ENCODE data around the gene SLC44A5.

SLC44A5 gene

GRCh38 chr1:75589637-75590036, 21.3 kb downstream of the SLC44A5 start:
- DNase-seq (ENCODE audit: low read depth in 1 of 2, low spot score in 1 of 2): no peak

DNA sequence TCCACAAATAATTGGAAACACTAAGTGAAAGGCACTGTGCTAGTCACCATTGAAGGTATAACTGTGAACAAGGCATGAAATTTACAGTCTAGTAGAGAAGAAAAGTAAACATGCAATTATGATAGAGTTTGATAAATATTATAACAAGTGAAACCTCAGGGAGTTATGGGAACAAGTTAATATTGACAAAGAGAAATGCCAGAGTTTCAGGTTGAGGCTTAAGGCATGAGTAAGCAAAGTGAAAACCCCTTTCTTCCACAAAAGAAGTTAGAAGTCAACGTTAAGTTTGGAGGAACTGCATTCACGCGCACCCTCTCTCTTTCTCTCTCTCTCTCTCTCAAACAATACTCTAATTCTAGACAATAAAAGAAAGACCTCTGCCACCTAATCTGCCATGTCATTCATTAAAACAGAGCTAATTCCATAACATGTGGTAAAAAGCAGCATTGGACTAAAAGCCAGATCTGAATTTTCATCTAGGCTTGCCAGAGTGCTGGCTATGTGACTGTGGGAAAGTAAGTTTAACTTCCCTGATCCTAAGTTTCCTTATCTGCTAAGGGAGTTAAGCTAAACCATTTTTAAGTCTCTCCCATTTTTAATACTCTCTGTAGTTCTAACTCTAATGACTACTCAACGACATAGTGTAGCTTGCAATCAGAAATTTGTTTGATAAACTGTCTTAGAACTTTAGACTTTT, 22.0 kb downstream of the SLC44A5 start:
- DNase-seq (ENCODE audit: low read depth in 1 of 2, low spot score in 1 of 2): no peak

DNA sequence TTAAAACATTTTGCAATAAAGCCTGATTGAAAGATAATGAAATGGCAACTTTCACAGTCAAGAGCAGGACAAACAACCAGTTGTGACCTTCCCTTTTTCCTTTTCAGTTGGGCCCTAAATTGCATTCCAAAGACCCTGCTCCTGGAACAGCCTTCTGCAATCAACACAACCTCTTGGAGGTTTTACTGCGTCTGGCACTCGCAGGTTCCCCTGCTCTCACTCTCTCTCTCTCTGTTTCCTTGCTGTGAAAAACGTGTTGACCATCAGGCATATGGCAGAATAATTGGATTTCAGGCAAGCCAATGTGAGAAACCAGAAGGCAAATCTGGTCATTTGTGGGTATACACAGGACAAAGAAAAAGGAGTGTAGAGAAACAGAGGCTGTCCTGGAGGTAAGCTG, 23.2 kb downstream of the SLC44A5 start:
- no peak for DNase-seq (ENCODE audit: low read depth in 1 of 2, low spot score in 1 of 2)

DNA sequence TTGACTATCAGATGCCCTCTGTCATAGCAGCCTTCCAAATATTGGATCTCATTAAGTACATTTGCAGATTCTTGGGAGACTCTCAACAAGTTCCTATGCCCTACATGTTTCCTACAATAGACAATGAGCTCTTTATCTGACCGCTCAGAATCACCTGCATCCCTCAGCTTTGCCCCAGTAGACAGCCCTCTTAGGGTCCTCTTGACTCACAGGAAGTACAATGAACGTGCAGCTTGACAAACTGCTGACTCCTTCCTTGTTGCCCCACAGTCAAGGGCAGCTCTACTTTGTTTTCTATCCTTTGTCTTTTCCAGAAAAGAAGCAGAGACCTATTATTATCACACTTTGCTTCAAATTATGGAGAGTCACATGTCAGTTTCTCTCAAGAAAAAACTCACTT, 27.6 kb downstream of the SLC44A5 start:
- DNase-seq (ENCODE audit: low read depth in 1 of 2, low spot score in 1 of 2): no peak

DNA sequence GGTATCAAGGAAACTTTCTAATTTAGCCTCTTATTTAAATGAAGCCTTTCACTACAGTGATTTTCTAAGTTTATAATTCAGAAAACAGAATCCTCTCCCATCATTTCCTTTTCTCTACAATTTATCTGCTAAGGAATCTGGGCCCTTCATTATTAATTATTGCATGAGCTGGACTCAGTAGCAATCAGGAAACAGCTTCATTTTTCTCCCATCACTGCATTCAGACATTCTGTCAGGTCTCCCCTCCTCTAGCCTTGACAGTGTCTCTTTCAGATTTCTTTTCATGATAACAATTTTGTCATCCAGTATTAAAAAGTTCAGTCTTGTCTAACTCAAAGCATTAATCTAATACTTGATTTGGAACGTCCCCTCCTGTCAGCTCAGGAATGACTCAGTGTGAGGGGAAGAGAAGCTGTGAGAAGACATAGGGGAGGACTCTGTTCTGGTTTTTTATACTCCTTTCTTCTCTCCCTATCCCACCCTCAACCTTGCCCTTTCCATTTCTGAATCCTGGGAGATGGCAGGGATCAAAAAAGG, 28.1 kb downstream of the SLC44A5 start:
- no peak for DNase-seq (ENCODE audit: low read depth in 1 of 2, low spot score in 1 of 2)

GRCh38 chr1:75579046-75579445, 31.9 kb downstream of the SLC44A5 start:
- no peak for DNase-seq (ENCODE audit: low read depth in 1 of 2, low spot score in 1 of 2)

- no peak for DNase-seq (ENCODE audit: low read depth in 1 of 2, low spot score in 1 of 2)
Observed at GRCh38 chr1:75575837-75576236, 35.1 kb downstream of the SLC44A5 start.

- DNase-seq (ENCODE audit: low read depth in 1 of 2, low spot score in 1 of 2): no peak
Observed at GRCh38 chr1:75567191-75567590, 43.7 kb downstream of the SLC44A5 start.

- DNase-seq (ENCODE audit: low read depth in 1 of 2, low spot score in 1 of 2): no peak
Observed at GRCh38 chr1:75559800-75560199, 51.1 kb downstream of the SLC44A5 start.

DNA sequence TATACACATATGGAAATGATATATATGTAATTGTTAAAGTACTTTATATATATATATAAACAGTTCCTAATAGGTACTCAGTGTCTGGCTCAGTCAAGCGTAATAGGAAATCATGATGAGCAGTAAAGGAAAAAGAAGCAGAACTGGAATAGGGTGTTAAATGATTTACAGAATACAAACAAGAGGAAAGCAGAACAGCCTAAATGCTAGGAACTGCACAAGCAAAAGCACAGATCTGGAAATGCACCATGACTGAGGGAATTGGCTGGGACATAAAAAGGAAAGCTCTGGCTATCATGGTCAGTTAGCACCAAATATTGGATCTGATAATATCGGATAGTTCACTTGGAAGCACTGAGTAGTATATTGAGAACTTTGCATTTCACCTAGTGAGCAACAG, 51.8 kb downstream of the SLC44A5 start:
- no peak for DNase-seq (ENCODE audit: low read depth in 1 of 2, low spot score in 1 of 2)

GRCh38 chr1:75554870-75555269, 56.0 kb downstream of the SLC44A5 start:
- no peak for DNase-seq (ENCODE audit: low read depth in 1 of 2, low spot score in 1 of 2)

DNA sequence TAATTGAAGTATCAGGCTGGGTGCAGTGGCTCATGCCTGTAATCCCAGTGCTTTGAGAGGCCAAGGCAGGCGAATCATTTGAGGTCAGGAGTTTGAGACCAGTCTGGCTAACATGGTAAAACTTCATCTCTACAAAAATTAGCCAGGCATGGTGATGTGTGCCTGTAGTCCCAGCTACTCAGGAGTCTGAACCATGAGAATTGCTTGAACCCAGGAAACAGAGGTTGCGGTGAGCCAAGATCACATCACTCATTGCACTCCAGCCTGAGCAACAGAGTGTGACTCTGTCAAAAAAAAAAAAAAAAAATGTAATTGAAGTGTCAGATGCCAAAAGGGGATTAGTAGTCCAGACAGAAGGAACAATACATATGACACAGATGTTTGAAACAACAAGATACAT, 56.7 kb downstream of the SLC44A5 start:
- DNase-seq (ENCODE audit: low read depth in 1 of 2, low spot score in 1 of 2): no peak

- DNase-seq (ENCODE audit: low read depth in 1 of 2, low spot score in 1 of 2): no peak
Observed at GRCh38 chr1:75550559-75550958, 60.4 kb downstream of the SLC44A5 start.

GRCh38 chr1:75548721-75549480, 62.0 kb downstream of the SLC44A5 start:
- no peak for DNase-seq (ENCODE audit: low read depth in 1 of 2, low spot score in 1 of 2)

DNA sequence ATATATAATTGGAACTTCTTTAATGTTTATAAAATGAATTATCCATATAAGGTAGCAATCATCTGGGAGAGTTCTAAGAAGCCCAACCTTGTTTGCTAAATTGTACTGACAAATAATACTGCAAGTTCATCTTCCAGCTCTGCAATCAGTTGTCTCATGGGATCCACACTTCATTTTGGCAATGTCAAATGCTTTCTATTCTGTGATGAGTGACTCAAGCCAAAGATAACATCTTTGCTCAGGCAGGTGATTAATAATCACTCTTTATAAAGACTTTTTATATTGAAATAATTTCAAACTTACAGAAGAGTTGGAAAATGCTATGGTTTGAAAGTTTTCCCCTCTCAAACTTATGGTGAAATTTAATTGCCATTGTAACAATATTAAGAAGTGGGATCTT, 67.2 kb downstream of the SLC44A5 start:
- DNase-seq (ENCODE audit: low read depth in 1 of 2, low spot score in 1 of 2): no peak

GRCh38 chr1:75542818-75543570, 67.9 kb downstream of the SLC44A5 start:
- DNase-seq (ENCODE audit: low read depth in 1 of 2, low spot score in 1 of 2): no peak

DNA sequence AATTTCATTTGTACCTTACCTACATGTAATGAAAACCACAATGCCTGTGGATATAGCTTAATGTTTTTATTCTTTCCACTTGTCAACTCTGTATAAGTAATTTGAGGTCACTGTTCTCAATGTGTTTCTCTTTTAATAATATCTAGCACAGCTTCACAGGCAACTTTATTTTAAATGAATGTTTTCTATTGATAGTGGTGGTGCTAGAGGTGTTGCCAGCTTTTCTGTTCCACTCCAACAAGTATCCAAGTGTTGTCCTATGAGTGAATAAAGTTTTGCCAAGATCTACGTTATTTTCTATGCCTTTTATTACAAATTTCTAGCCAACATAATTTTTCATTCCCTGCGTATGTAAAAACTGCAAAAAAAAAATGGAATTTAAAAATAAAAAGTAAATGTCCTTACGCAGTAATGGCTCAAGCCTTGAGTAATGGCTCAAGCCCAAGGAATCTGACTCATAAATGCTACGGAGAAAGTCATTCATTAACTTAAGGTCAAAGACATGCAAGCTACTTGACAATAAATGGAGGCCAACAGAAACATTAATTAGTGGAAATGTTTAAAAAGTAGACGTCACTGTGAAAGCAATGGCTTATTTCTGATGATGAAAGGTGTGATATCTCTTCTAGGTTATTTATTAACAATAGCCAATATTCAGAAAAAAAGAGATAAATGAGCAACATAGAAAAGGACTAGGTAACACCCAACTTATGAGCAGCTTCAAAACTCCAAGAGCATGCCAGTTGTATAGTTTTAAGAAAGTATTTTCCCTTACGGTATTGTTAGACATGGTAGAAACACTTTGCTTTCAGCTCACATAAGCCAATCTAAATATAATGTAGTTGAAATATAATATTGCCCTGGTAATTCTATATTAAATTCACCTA, 71.4 kb downstream of the SLC44A5 start:
- DNase-seq (ENCODE audit: low read depth in 1 of 2, low spot score in 1 of 2): no peak

DNA sequence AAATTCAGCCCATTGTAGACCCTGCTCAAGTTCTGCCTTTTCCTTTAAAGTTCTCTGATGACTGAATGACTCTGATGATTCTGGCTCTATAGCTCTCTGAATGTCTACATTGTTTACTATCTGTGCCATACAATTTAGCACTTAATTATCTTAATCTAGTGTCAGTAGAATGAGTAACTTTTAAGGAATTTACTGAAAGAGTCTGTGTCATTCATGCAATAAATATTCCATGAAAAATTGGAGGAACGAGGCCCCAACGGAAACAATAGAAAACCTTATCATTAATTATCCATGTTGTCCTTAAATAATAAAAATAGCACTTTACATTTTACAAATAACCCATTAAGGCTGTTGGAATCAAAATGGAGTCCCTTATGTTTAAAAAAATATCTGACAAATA, 77.8 kb downstream of the SLC44A5 start:
- no peak for DNase-seq (ENCODE audit: low read depth in 1 of 2, low spot score in 1 of 2)

- no peak for DNase-seq (ENCODE audit: low read depth in 1 of 2, low spot score in 1 of 2)
Observed at GRCh38 chr1:75531570-75531969, 79.3 kb downstream of the SLC44A5 start.

GRCh38 chr1:75529488-75529887, 81.4 kb downstream of the SLC44A5 start:
- DNase-seq (ENCODE audit: low read depth in 1 of 2, low spot score in 1 of 2): no peak

GRCh38 chr1:75528001-75528400, 82.9 kb downstream of the SLC44A5 start:
- no peak for DNase-seq (ENCODE audit: low read depth in 1 of 2, low spot score in 1 of 2)
